HG02973 (cell line): Measurements from ENCODE around the gene CCDC92.

ENCODE experiments used
- ATAC-seq: cut with Tn5 transposase; IDR thresholded peaks from one replicate; pipeline ENCODE4 v1.9.1; 2021; ENCODE audit warnings: moderate library complexity; ENCODE audit not compliant: unreplicated experiment

The CCDC92 gene

GRCh38 chr12:123972457-123973401 lies at the start of gene CCDC92, which contains the start of gene ZNF664:
TSS of gene CCDC92 (minus strand) at chr12:123972831. CDS start at chr12:123944305, 28,526 bp downstream.
TSS of gene ZNF664 (plus strand) at chr12:123973215. CDS start at chr12:124012145, 38,930 bp downstream.
- peak; percentile 76 for ATAC-seq

GRCh38 chr12:124022161-124022560 lies 49.5 kb upstream of the CCDC92 start:
- no peak for ATAC-seq

- ATAC-seq, result no peak
Observed at GRCh38 chr12:124021007-124021406, 48.4 kb upstream of the CCDC92 start.

GRCh38 chr12:124020514-124020949 lies 47.9 kb upstream of the CCDC92 start:
- no peak for ATAC-seq

- ATAC-seq, result no peak
Observed at GRCh38 chr12:124019115-124019514, 46.5 kb upstream of the CCDC92 start.

- no peak for ATAC-seq
Observed at GRCh38 chr12:124018539-124018938, 45.9 kb upstream of the CCDC92 start.

- ATAC-seq, result no peak
Observed at GRCh38 chr12:124017064-124017463, 44.4 kb upstream of the CCDC92 start.

- ATAC-seq, result no peak
Observed at GRCh38 chr12:124015494-124016461, 43.1 kb upstream of the CCDC92 start.

GRCh38 chr12:124013073-124013472 lies 40.4 kb upstream of the CCDC92 start:
- no peak for ATAC-seq

- ATAC-seq, result no peak
Observed at GRCh38 chr12:124011435-124012115, 38.9 kb upstream of the CCDC92 start.

- ATAC-seq, result no peak
Observed at GRCh38 chr12:124010687-124011086, 38.1 kb upstream of the CCDC92 start.

GRCh38 chr12:124009781-124010180 lies 37.1 kb upstream of the CCDC92 start:
- no peak for ATAC-seq

GRCh38 chr12:124008595-124008994 lies 36.0 kb upstream of the CCDC92 start:
- ATAC-seq, result no peak

GRCh38 chr12:124007826-124008570 lies 35.4 kb upstream of the CCDC92 start:
- ATAC-seq, result no peak

- peak; percentile 17 for ATAC-seq
Observed at GRCh38 chr12:124006846-124007713, 34.4 kb upstream of the CCDC92 start.

- peak; percentile 63 for ATAC-seq
Observed at GRCh38 chr12:124006085-124006845, 33.6 kb upstream of the CCDC92 start.

- ATAC-seq, result no peak
Observed at GRCh38 chr12:124004233-124004875, 31.7 kb upstream of the CCDC92 start.

- no peak for ATAC-seq
Observed at GRCh38 chr12:124002654-124003053, 30.0 kb upstream of the CCDC92 start.
